HG03135 (cell line): ENCODE data around the gene IQSEC1.
"Not testable (repeated sequence)": the region's sequence is repeated elsewhere in the genome, so short reads cannot be mapped to it uniquely, and the experiment has no call there.

Experiments
- ATAC-seq: cut with Tn5 transposase; IDR thresholded peaks from one replicate; pipeline ENCODE4 v1.9.1; 2021; ENCODE audit warnings: mild to moderate bottlenecking, moderate library complexity; ENCODE audit not compliant: unreplicated experiment

Gene IQSEC1

DNA sequence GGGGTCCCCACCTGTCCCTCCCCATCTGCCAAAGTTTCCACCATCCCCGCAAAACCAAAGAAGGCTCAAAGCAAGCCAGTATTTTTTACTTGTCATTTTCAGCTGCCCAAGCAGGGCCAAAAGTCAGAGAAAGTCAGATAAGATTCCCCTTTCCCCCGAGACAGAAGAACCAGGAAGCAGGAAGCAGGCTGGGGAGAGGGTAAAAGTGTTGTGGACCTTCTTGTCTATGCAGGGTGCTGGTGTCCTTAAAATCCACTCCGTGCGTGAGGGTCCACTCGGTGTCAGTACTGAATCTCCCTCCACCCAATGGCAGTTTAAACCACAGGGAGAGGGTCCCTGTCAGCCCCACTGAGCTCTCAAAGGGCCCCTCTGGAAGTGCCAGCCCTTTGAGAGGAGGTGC is 211.6 kb downstream of the IQSEC1 start:
- no peak for ATAC-seq

DNA sequence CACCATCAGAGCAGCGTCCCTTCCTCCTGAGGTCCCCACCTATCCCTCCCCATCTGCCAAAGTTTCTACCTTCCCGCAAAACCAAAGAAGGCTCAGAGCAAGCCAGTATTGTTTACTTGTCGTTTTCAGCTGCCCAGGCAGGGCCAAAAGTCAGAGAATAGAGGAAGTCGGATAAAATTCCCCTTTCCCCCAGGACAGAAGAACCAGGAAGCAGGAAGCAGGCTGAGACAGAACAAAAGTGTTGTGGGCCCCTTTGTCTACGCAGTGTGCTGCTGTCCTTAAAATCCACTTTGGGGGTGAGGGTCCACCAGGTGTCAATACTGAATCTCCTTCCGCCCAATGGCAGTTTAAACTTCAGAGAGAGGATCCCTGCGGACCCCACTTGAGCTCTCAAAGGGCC is 213.4 kb downstream of the IQSEC1 start:
- ATAC-seq: no peak

GRCh38 chr3:12856626-12857025 is 216.6 kb downstream of the IQSEC1 start:
- no peak for ATAC-seq

GRCh38 chr3:12854565-12854964 is 218.7 kb downstream of the IQSEC1 start:
- ATAC-seq: no peak

- not testable (repeated sequence) for ATAC-seq
Observed at GRCh38 chr3:12853847-12854246, 219.4 kb downstream of the IQSEC1 start.

GRCh38 chr3:12852201-12852600 is 221.0 kb downstream of the IQSEC1 start:
- no peak for ATAC-seq
